ENCODE measurements around the gene CALU. TPM values are rescaled to one million over a fixed set of nuclear protein-coding genes. Genes with fewer than 3 reads are reported as not detected.

Gene CALU
- total and polyA plus RNA-seq, 10 of the 15 experiments (the other 5 are each of a cell fraction or from before 2014, with no cell fraction given), result 31.2 to 75.6 (median 42.1) TPM

- H3K36me3 ChIP-seq (ENCODE audit: control insufficient read depth in 2 of 2, insufficient read depth in 2 of 2, low read length in 1 of 2), result no peaks in the 10 kb centered on the region
- POLR2A ChIA-PET, result interaction anchor here (0.6 kb wide), 1 partner anchor 557 kb away, joined by 3 read pairs; no protein-coding TSS in a partner anchor
- DNase-seq (ENCODE audit: low read depth, low spot score), result no peak
Observed at GRCh38 chr7:128691227-128691626, 47.9 kb upstream of the CALU start.

More at GRCh38 chr7:128691227-128691626, 47.9 kb upstream of the CALU start:
- ChIA-PET CTCF (no interaction called here), SMC1A (ENCODE audit: uncharacterized antibody, unreplicated experiment) (no interaction called here), RAD21 (ENCODE audit: unreplicated experiment) (interaction anchor here (1.7 kb wide), 1 partner anchor 13 kb away, joined by 3 read pairs; no protein-coding TSS in a partner anchor)
- FAIRE-seq (no peak), ATAC-seq (no peak)
- Histone ChIP-seq H3K9ac (ENCODE audit: control insufficient read depth, insufficient read depth, low read length) (no peak overlapping the region), H3K27me3 (replicated peaks in 1 of 2; ENCODE audit: control insufficient read depth in 2 of 2, insufficient read depth in 2 of 2, low read length in 1 of 2) (no peaks in the 10 kb centered on the region; a peak in 2 of 4 replicates), H3K4me2 (ENCODE audit: control insufficient read depth, insufficient read depth) (no peak overlapping the region), H3K9me3 (replicated peaks; ENCODE audit: control insufficient read depth, insufficient read depth, low read length) (no peaks in the 10 kb centered on the region), H3K79me2 (ENCODE audit: control insufficient read depth, insufficient read depth, low read length) (no peaks in the 10 kb centered on the region), H4K20me1 (ENCODE audit: control insufficient read depth, insufficient read depth) (no peaks in the 10 kb centered on the region), H3K4me3 (no peak overlapping the region), H3K4me1 (ENCODE audit: control insufficient read depth, insufficient read depth, low read length) (no peaks in the 10 kb centered on the region), H3K27ac (ENCODE audit: control insufficient read depth, insufficient read depth) (no peak overlapping the region), H2AFZ (ENCODE audit: control insufficient read depth, low read depth, low read length) (no peak overlapping the region)
- intact Hi-C loops (cut with micrococcal nuclease; ENCODE audit: unreplicated experiment) (no loop called here), in situ Hi-C loops (cut with MboI) (no loop called here)
- TF ChIP-seq MYB (IDR thresholded peaks at IDR 0.05; ENCODE audit: borderline replicate concordance, low read depth, low read length), result no peak
- no peak for TF ChIP-seq RBBP5 (conservative IDR thresholded peaks at IDR 0.05)
- TF ChIP-seq CHD2 (IDR thresholded peaks at IDR 0.05; ENCODE audit: borderline replicate concordance, low read depth, low read length), result no peak
- TF ChIP-seq CREB1 (IDR thresholded peaks at IDR 0.05; ENCODE audit: low read depth), result no peak
- TF ChIP-seq YBX1 (IDR thresholded peaks at IDR 0.05), result no peak
- no peak for TF ChIP-seq NRF1 (conservative IDR thresholded peaks at IDR 0.05; ENCODE audit: low read depth, low read length)
- no peak for TF ChIP-seq SMAD1 (IDR thresholded peaks at IDR 0.05; ENCODE audit: low read depth, partially characterized antibody)
- TF ChIP-seq PKNOX1 (IDR thresholded peaks at IDR 0.05), result no peak
- no peak for TF ChIP-seq SIN3A (IDR thresholded peaks at IDR 0.05; ENCODE audit: low read depth, low read length)
- no peak for TF ChIP-seq NFYA (IDR thresholded peaks at IDR 0.05; ENCODE audit: borderline replicate concordance, low read depth, low read length)
- no TSS peak for BruUV-seq (replicated peaks)
- WGBS (ENCODE audit: insufficient coverage, insufficient replicate concordance, low lambda C conversion rate, missing lambda C conversion rate), result 80% methylated on average over 1 of the region's 1 CpG
